Sigmoid colon (tissue), 7 donors: ENCODE results near the gene SLC7A8. TPM values are rescaled to one million over a fixed set of nuclear protein-coding genes. Genes with fewer than 3 reads are reported as not detected.

Experiments used
- DNase-seq: peaks from one replicate; pipeline ENCODE4 v3.0.0-alpha.2; 2019
- H3K27ac ChIP-seq, 4 donors: fragments of 200-600 bp; sonication (generic); one replicate each; pipeline ENCODE4 v1.5.1; 2016 to 2019; ENCODE audit warnings: mild to moderate bottlenecking in 1 of 4
- H3K27me3 ChIP-seq, 3 donors: fragments of 200-600 bp; sonication (generic); one replicate each; pipeline ENCODE4 v1.5.1; 2019; ENCODE audit warnings: mild to moderate bottlenecking in 1 of 3
- H3K36me3 ChIP-seq, 4 donors: fragments of 200-600 bp; sonication (generic); one replicate each; pipeline ENCODE4 v1.5.1; 2016 to 2019
- H3K4me1 ChIP-seq, 4 donors: fragments of 200-600 bp; sonication (generic); one replicate each; pipeline ENCODE4 v1.5.1; 2017 to 2019
- H3K4me3 ChIP-seq, 4 donors: fragments of 200-600 bp; sonication (generic); one replicate each; pipeline ENCODE4 v1.5.1; 2017 to 2019; ENCODE audit warnings: mild to moderate bottlenecking in 2 of 4, moderate library complexity in 1 of 4
- H3K9me3 ChIP-seq, 4 donors: fragments of 200-600 bp in 3 of 4; sonication (generic) in 3 of 4; one replicate each; pipeline versions ENCODE4 v1.5.1 to v1.6.1; 2013 to 2019
- EP300 ChIP-seq, 4 donors: sonication (generic); formaldehyde crosslinking; IDR thresholded peaks; one replicate each; pipeline ENCODE4 v1.6.1; 2017; ENCODE audit warnings: antibody characterized with exemption in 4 of 4
- POLR2A ChIP-seq, 2 donors: fragments of 450-650 bp; IDR thresholded peaks; one replicate each; pipeline ENCODE4 v1.6.1; 2016; ENCODE audit warnings: antibody characterized with exemption in 2 of 2, mild to moderate bottlenecking in 2 of 2, moderate library complexity in 2 of 2
- POLR2AphosphoS5 ChIP-seq, 4 donors: sonication (generic); formaldehyde crosslinking; IDR thresholded peaks; one replicate each; pipeline ENCODE4 v1.6.1; 2017; ENCODE audit warnings: antibody characterized with exemption in 4 of 4
- WGBS, 2 donors: extraction: QIAGEN DNeasy Blood & Tissue Kit; methylation state at CpG; one replicate each; pipeline ENCODE4 v1.1.7; 2013; 5-methylcytosine and 5-hydroxymethylcytosine counted together
- intact Hi-C: fragments of 100-400 bp; cut with DNase I; formaldehyde crosslinking; loops from one replicate; pipeline ENCODE4 v1.15.1; 2023
- polyA plus RNA-seq, 3 donors: library from polyadenylated mRNA; stranded (reverse); fragments of 200-250 nt; gene quantifications; one replicate each; pipeline ENCODE4 v1.2.3, GENCODE V29; 2013
- total RNA-seq, 4 donors: library from RNA; depleted of rRNA; stranded (reverse); fragments of >200 nt; gene quantifications; one replicate each; pipeline ENCODE4 v1.1.0, GENCODE V29; 2016
- TF ChIP-seq, protein P1 (sequence below), 4 experiments: fragments of 450-650 bp in 3 of 4; fragments of 200-600 bp in 1 of 4; IDR thresholded peaks; one replicate each; pipeline ENCODE4 v1.5.1; 2016 to 2019; ENCODE audit warnings: antibody characterized with exemption in 4 of 4, mild to moderate bottlenecking in 3 of 4, moderate library complexity in 2 of 4
- donor health status: healthy with polysubstance abuse.
- donor health status: Bipolar disorder and iron deficiency.
- donor health status: healthy.

The SLC7A8 gene
- total and polyA plus RNA-seq, 7 donors: 5.5 to 24.7 (median 13.2) TPM

DNA sequence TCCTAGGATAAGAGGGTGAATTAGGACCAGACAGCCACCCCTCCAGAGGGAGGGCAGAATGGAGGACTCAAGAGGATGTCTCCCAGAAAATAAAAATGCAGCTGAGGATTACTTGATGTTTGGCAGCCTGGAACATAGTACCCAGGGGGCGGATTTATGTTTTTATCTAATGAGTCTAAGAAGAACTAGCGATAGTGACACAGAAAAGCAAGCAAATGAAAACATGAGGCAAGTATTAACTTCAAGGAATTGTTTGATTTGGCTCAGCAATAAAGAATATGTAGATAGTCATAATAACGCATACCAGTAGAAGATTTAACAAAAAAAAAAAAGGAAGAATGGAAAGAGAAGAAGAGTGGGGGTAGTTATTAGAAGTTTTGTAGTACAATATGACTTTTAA lies 10.0 kb upstream of the SLC7A8 start:
- no peaks in the 10 kb centered on the region for H3K36me3 ChIP-seq
- no peak for DNase-seq
- H3K4me1 ChIP-seq: no peaks in the 10 kb centered on the region
- intact Hi-C loops: no loop called here
- H3K27ac ChIP-seq: no peak overlapping the region
- H3K27me3 ChIP-seq: no peaks in the 10 kb centered on the region
- TF ChIP-seq POLR2A (IDR thresholded peaks at IDR 0.05) (no peak), EP300 (IDR thresholded peaks at IDR 0.05) (no peak), POLR2AphosphoS5 (IDR thresholded peaks at IDR 0.05) (no peak)
- TF ChIP-seq, protein P1, sequence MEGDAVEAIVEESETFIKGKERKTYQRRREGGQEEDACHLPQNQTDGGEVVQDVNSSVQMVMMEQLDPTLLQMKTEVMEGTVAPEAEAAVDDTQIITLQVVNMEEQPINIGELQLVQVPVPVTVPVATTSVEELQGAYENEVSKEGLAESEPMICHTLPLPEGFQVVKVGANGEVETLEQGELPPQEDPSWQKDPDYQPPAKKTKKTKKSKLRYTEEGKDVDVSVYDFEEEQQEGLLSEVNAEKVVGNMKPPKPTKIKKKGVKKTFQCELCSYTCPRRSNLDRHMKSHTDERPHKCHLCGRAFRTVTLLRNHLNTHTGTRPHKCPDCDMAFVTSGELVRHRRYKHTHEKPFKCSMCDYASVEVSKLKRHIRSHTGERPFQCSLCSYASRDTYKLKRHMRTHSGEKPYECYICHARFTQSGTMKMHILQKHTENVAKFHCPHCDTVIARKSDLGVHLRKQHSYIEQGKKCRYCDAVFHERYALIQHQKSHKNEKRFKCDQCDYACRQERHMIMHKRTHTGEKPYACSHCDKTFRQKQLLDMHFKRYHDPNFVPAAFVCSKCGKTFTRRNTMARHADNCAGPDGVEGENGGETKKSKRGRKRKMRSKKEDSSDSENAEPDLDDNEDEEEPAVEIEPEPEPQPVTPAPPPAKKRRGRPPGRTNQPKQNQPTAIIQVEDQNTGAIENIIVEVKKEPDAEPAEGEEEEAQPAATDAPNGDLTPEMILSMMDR (IDR thresholded peaks at IDR 0.05): no peak
- 24 to 64% methylated on average over 3 of the region's 3 CpGs for WGBS, 2 donors
- no peak overlapping the region for H3K4me3 ChIP-seq
- H3K9me3 ChIP-seq: no peaks in the 10 kb centered on the region

- intact Hi-C loops: loop anchor here (1.0 kb wide), 1 partner anchor 68 kb away; no protein-coding TSS in a partner anchor
- WGBS, 2 donors: 90 to 93% methylated on average over 2 of the region's 2 CpGs
These were observed 4.5 kb upstream of the SLC7A8 start for GRCh38 chr14:23187925-23188324.

GRCh38 chr14:23186913-23187654 lies 3.6 kb upstream of the SLC7A8 start:
- H3K27ac ChIP-seq: no peak overlapping the region
- no peak overlapping the region for H3K4me3 ChIP-seq
- H3K4me1 ChIP-seq: peaks cover 0 to 15% (median 10%) of the 10 kb centered on the region in 4 donors
- WGBS, 2 donors: 41 to 56% methylated on average over 12 of the region's 12 CpGs
- intact Hi-C loops: loop anchor here (1.0 kb wide), 1 partner anchor 67 kb away; no protein-coding TSS in a partner anchor
- peaks cover 0 to 7% (median 0%) of the 10 kb centered on the region in 3 donors for H3K27me3 ChIP-seq
- no peak for DNase-seq
- H3K36me3 ChIP-seq: no peaks in the 10 kb centered on the region
- H3K9me3 ChIP-seq: no peaks in the 10 kb centered on the region
- TF ChIP-seq POLR2A (IDR thresholded peaks at IDR 0.05): no peak
- TF ChIP-seq, protein P1 (IDR thresholded peaks at IDR 0.05): peak; percentile 79 to 96 (median 92)

More at GRCh38 chr14:23187925-23188324, 4.5 kb upstream of the SLC7A8 start:
- Histone ChIP-seq H3K9me3 (no peaks in the 10 kb centered on the region), H3K27me3 (no peaks in the 10 kb centered on the region), H3K36me3 (no peaks in the 10 kb centered on the region), H3K4me3 (no peak overlapping the region), H3K27ac (no peak overlapping the region), H3K4me1 (peaks cover 0 to 9% (median 2%) of the 10 kb centered on the region in 4 donors)
- TF ChIP-seq EP300 (IDR thresholded peaks at IDR 0.05): no peak
- TF ChIP-seq, protein P1 (IDR thresholded peaks at IDR 0.05): no peak
- no peak for TF ChIP-seq POLR2A (IDR thresholded peaks at IDR 0.05)
- TF ChIP-seq POLR2AphosphoS5 (IDR thresholded peaks at IDR 0.05): no peak
- no peak for DNase-seq

GRCh38 chr14:23185063-23185462 lies 1.6 kb upstream of the SLC7A8 start:
- Histone ChIP-seq H3K36me3 (no peaks in the 10 kb centered on the region), H3K4me3 (no peak overlapping the region), H3K27me3 (peaks cover 0 to 18% (median 3%) of the 10 kb centered on the region in 3 donors), H3K4me1 (peaks cover 0 to 23% (median 14%) of the 10 kb centered on the region in 4 donors), H3K27ac (no peak overlapping the region), H3K9me3 (no peaks in the 10 kb centered on the region)
- no peak for TF ChIP-seq POLR2AphosphoS5 (IDR thresholded peaks at IDR 0.05)
- TF ChIP-seq EP300 (IDR thresholded peaks at IDR 0.05): no peak
- TF ChIP-seq, protein P1 (IDR thresholded peaks at IDR 0.05): no peak
- no peak for TF ChIP-seq POLR2A (IDR thresholded peaks at IDR 0.05)
- intact Hi-C loops: no loop called here
- 54 to 72% methylated on average over 3 of the region's 3 CpGs for WGBS, 2 donors
- DNase-seq: no peak
